Keratinocyte (primary cell): ENCODE measurements around the gene CCBE1.

Source experiments
- EZH2 ChIP-seq: IDR thresholded peaks from one replicate; pipeline ENCODE4 v1.6.1; 2012; ENCODE audit warnings: inconsistent platforms, mild to moderate bottlenecking, low read length, moderate library complexity
- TF ChIP-seq, protein P1 (sequence below), 3 experiments: IDR thresholded peaks in 1 of 3; conservative IDR thresholded peaks in 1 of 3; optimal IDR thresholded peaks in 1 of 3; 2 replicates in 2 of 3; 3 replicates in 1 of 3; pipeline versions ENCODE3 to v1.5.1; 2011; ENCODE audit warnings: low read length in 3 of 3, mild to moderate bottlenecking in 3 of 3, moderate library complexity in 2 of 3, control low read depth in 1 of 3, inconsistent platforms in 1 of 3; ENCODE audit not compliant: insufficient read depth in 2 of 3; ENCODE audit errors: extremely low read depth in 1 of 3

DNA sequence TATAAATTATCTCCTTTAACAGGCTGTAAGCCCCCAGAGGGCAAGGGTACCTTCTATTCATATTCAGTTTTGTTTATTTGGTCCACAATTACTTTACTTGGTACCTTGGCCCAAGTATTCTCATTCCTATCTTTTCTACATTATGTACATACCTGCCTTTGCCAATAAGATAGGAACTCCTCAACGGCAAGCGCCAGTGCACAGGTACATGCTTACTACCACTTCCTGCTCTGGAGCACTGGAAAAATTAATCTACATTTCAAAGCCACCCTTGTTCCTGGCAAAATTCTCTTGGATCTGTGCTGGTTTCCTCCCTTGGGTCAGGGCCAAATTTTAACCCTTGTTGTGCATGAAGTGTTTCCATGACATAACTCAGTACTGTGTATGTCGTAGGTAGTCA is 303.8 kb downstream of the CCBE1 start:
- TF ChIP-seq, protein P1, sequence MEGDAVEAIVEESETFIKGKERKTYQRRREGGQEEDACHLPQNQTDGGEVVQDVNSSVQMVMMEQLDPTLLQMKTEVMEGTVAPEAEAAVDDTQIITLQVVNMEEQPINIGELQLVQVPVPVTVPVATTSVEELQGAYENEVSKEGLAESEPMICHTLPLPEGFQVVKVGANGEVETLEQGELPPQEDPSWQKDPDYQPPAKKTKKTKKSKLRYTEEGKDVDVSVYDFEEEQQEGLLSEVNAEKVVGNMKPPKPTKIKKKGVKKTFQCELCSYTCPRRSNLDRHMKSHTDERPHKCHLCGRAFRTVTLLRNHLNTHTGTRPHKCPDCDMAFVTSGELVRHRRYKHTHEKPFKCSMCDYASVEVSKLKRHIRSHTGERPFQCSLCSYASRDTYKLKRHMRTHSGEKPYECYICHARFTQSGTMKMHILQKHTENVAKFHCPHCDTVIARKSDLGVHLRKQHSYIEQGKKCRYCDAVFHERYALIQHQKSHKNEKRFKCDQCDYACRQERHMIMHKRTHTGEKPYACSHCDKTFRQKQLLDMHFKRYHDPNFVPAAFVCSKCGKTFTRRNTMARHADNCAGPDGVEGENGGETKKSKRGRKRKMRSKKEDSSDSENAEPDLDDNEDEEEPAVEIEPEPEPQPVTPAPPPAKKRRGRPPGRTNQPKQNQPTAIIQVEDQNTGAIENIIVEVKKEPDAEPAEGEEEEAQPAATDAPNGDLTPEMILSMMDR (optimal IDR thresholded peaks at IDR 0.05 in 1 of 3, IDR thresholded peaks at IDR 0.05 in 1 of 3, conservative IDR thresholded peaks at IDR 0.05 in 1 of 3; ENCODE audit: extremely low read depth in 1 of 3, insufficient read depth in 2 of 3, low read length in 3 of 3): no peak
- no peak for TF ChIP-seq EZH2
